ENCODE measurements around the gene AMACR. TPM values are rescaled to one million over a fixed set of nuclear protein-coding genes. Genes with fewer than 3 reads are reported as not detected.

Gene AMACR
- total and polyA plus RNA-seq, 2 of the 13 experiments (the other 11 are each of a cell fraction or from before 2014, with no cell fraction given): 8.9 to 19.7 TPM

DNA sequence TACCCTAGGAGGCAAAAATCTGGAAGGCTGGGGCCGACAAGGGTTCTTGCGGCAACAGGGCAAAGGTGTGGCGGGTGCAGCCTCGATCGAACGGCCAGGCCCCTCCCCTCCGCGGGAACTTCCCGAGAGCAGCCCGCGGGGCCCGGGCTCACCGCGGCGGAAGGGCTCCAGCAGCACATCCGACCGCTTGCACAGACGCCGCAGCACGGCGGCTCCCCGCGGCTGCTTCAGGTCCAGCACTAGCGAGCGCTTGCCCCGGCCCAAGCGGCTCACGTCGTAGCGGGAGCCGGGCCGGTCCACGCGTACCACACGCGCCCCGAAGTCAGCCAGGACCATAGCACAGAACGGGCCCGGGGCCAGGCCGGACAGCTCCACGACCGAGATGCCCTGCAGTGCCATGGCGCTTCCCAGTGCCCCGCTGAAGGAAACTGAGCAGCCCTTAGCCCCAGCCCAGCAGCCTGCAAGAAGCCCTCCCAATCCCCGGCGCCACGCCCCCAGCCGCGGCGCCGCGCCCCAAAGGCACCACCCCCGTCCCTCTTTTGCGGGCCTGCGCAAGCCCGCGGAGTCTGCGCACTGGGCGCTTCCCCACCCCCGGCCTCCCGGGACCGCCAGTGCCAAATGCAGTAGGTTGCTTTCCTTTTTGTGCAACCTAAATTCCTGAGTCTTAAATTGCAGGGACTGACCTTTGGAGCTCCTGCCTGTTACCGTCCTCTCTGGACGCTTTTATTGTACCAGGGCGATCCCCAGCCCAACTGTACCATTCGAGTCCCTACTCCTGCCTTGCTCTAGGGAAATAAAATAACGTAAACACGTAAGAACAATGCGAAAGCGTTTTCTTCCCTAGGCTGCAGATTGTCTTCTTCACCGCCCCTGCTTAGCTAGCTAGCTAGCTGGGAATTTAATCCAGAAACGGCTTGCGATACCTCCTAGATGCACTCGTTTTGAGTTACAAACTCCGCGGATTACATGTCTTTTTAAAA lies at the start of gene AMACR (continued):
- TF ChIP-seq, protein P1, sequence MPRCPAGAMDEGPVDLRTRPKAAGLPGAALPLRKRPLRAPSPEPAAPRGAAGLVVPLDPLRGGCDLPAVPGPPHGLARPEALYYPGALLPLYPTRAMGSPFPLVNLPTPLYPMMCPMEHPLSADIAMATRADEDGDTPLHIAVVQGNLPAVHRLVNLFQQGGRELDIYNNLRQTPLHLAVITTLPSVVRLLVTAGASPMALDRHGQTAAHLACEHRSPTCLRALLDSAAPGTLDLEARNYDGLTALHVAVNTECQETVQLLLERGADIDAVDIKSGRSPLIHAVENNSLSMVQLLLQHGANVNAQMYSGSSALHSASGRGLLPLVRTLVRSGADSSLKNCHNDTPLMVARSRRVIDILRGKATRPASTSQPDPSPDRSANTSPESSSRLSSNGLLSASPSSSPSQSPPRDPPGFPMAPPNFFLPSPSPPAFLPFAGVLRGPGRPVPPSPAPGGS (CRISPR knock-in tag; IDR thresholded peaks at IDR 0.05): peak; percentile 90
- TF ChIP-seq, protein P2, sequence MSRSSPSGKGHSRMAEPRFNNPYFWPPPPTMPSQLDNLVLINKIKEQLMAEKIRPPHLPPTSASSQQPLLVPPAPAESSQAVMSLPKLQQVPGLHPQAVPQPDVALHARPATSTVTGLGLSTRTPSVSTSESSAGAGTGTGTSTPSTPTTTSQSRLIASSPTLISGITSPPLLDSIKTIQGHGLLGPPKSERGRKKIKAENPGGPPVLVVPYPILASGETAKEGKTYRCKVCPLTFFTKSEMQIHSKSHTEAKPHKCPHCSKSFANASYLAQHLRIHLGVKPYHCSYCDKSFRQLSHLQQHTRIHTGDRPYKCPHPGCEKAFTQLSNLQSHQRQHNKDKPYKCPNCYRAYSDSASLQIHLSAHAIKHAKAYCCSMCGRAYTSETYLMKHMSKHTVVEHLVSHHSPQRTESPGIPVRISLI (CRISPR knock-in tag; IDR thresholded peaks at IDR 0.05; ENCODE audit: borderline replicate concordance): peak; percentile 50; the same call in 1 of the 2 replicates
- TF ChIP-seq, protein P3, sequence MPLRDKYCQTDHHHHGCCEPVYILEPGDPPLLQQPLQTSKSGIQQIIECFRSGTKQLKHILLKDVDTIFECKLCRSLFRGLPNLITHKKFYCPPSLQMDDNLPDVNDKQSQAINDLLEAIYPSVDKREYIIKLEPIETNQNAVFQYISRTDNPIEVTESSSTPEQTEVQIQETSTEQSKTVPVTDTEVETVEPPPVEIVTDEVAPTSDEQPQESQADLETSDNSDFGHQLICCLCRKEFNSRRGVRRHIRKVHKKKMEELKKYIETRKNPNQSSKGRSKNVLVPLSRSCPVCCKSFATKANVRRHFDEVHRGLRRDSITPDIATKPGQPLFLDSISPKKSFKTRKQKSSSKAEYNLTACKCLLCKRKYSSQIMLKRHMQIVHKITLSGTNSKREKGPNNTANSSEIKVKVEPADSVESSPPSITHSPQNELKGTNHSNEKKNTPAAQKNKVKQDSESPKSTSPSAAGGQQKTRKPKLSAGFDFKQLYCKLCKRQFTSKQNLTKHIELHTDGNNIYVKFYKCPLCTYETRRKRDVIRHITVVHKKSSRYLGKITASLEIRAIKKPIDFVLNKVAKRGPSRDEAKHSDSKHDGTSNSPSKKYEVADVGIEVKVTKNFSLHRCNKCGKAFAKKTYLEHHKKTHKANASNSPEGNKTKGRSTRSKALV (CRISPR knock-in tag; IDR thresholded peaks at IDR 0.05): peak; percentile 85
- TF ChIP-seq, protein P4, sequence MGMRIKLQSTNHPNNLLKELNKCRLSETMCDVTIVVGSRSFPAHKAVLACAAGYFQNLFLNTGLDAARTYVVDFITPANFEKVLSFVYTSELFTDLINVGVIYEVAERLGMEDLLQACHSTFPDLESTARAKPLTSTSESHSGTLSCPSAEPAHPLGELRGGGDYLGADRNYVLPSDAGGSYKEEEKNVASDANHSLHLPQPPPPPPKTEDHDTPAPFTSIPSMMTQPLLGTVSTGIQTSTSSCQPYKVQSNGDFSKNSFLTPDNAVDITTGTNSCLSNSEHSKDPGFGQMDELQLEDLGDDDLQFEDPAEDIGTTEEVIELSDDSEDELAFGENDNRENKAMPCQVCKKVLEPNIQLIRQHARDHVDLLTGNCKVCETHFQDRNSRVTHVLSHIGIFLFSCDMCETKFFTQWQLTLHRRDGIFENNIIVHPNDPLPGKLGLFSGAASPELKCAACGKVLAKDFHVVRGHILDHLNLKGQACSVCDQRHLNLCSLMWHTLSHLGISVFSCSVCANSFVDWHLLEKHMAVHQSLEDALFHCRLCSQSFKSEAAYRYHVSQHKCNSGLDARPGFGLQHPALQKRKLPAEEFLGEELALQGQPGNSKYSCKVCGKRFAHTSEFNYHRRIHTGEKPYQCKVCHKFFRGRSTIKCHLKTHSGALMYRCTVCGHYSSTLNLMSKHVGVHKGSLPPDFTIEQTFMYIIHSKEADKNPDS (CRISPR knock-in tag; IDR thresholded peaks at IDR 0.05): 0 out of 2 replicates have a peak, but pooled peaks have one; percentile 40
- TF ChIP-seq ZNF34 (CRISPR knock-in tag; IDR thresholded peaks at IDR 0.05; ENCODE audit: borderline replicate concordance) (no peak), ZMYM3 (CRISPR knock-in tag; IDR thresholded peaks at IDR 0.05) (no peak), SOX5 (CRISPR knock-in tag; IDR thresholded peaks at IDR 0.05; ENCODE audit: borderline replicate concordance) (peak; percentile 68), FOXJ3 (CRISPR knock-in tag; IDR thresholded peaks at IDR 0.05; ENCODE audit: borderline replicate concordance) (peak; percentile 57; the same call in 1 of the 2 replicates), ZNF775 (CRISPR knock-in tag; IDR thresholded peaks at IDR 0.05; ENCODE audit: borderline replicate concordance) (no peak), ETV6 (CRISPR knock-in tag; conservative IDR thresholded peaks at IDR 0.05) (no peak), ZNF550 (CRISPR knock-in tag; IDR thresholded peaks at IDR 0.05; ENCODE audit: borderline replicate concordance) (peak; percentile 87; the same call in 1 of the 2 replicates), TAF1 (CRISPR knock-in tag; IDR thresholded peaks at IDR 0.05) (peak; percentile 99), ZNF143 (CRISPR knock-in tag; IDR thresholded peaks at IDR 0.05) (peak; percentile 36; the same call in 1 of the 2 replicates), MTF1 (CRISPR knock-in tag; IDR thresholded peaks at IDR 0.05) (no peak), ZNF674 (CRISPR knock-in tag; IDR thresholded peaks at IDR 0.05; ENCODE audit: low read depth) (no peak), MXD4 (CRISPR knock-in tag; IDR thresholded peaks at IDR 0.05) (peak; percentile 59; the same call in 1 of the 2 replicates), ZNF788 (CRISPR knock-in tag; IDR thresholded peaks at IDR 0.05; ENCODE audit: borderline replicate concordance) (peak; percentile 78; the same call in 1 of the 2 replicates), ZKSCAN5 (CRISPR knock-in tag; IDR thresholded peaks at IDR 0.05) (no peak), CBX2 (IDR thresholded peaks at IDR 0.05; ENCODE audit: low read depth, low read length) (no peak), CBX2 (CRISPR knock-in tag; IDR thresholded peaks at IDR 0.05; ENCODE audit: low read depth) (no peak), ZNF207 (IDR thresholded peaks at IDR 0.05; ENCODE audit: borderline replicate concordance) (no peak)
- TF ChIP-seq, protein P5, sequence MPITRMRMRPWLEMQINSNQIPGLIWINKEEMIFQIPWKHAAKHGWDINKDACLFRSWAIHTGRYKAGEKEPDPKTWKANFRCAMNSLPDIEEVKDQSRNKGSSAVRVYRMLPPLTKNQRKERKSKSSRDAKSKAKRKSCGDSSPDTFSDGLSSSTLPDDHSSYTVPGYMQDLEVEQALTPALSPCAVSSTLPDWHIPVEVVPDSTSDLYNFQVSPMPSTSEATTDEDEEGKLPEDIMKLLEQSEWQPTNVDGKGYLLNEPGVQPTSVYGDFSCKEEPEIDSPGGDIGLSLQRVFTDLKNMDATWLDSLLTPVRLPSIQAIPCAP (CRISPR knock-in tag; IDR thresholded peaks at IDR 0.05; ENCODE audit: low read depth): no peak
